IPS-15b (cell line): ENCODE data around the gene PSPH.
A peak's percentile ranks its signal among the peaks of the same experiment; 100 is the strongest.
"Not testable (repeated sequence)": the region's sequence is repeated elsewhere in the genome, so short reads cannot be mapped to it uniquely, and the experiment has no call there.

Source experiments
- H3K27me3 ChIP-seq: one replicate; pipeline ENCODE4 v1.6.1; 2013; ENCODE audit warnings: low read length; ENCODE audit not compliant: control insufficient read depth, insufficient read depth
- H3K36me3 ChIP-seq: one replicate; pipeline ENCODE4 v1.6.1; 2013; ENCODE audit warnings: low read length; ENCODE audit not compliant: control insufficient read depth, insufficient read depth
- H3K4me1 ChIP-seq: one replicate; pipeline ENCODE4 v1.6.1; 2013; ENCODE audit warnings: mild to moderate bottlenecking, low read length; ENCODE audit not compliant: control insufficient read depth, insufficient read depth
- H3K4me3 ChIP-seq: one replicate; pipeline ENCODE4 v1.5.1; 2013; ENCODE audit warnings: low read depth, low read length
- H3K9ac ChIP-seq: one replicate; pipeline ENCODE4 v1.6.1; 2013; ENCODE audit warnings: low read depth, mild to moderate bottlenecking, low read length
- H3K9me3 ChIP-seq: one replicate; pipeline ENCODE4 v1.6.1; 2013; ENCODE audit warnings: mild to moderate bottlenecking, low read length; ENCODE audit not compliant: control insufficient read depth, insufficient read depth

PSPH gene

GRCh38 chr7:56081626-56082340 is 30.5 kb upstream of the PSPH start:
- Histone ChIP-seq H3K9me3 (no peaks in the 10 kb centered on the region), H3K36me3 (peaks cover 16% of the 10 kb centered on the region), H3K9ac (no peak overlapping the region), H3K4me3 (no peak overlapping the region), H3K27me3 (no peaks in the 10 kb centered on the region), H3K4me1 (no peaks in the 10 kb centered on the region)

DNA sequence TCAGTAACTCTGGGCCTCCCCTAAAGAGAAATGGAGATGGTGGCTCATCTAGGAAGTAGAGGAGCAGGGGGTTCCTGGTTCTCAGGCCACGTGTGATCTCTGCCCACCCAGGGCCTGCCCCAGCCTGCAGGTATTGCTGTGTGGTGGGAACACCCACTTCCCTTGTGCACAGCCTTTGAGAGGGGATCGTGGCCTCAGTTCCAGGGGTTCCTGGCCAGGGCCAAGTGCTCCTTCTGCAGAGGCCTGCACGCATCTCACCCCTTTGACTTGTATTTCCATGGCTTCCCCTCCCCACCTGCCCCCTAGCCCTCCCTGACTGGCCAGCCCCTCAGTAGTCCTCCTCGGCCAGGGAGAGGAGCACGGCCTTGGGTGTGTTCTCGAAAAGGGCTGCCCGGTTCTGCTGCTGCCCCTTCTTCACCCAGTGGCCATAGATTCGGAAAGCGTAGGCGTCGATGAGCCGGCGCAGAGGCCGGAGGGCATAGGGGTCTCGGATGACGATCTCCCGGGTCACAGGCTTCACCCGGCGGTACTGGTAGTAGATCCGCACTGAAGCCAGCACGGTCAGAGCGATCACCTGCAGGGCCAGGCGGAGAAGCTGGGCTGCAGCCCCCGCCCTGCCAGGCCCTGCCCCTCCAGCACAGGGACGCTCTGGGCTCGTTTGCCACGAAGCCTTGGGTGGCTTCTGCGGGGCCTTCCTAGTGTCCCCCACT is 29.6 kb upstream of the PSPH start:
- not testable (repeated sequence) for H3K4me1 ChIP-seq, H3K9ac ChIP-seq, H3K27me3 ChIP-seq, H3K4me3 ChIP-seq, H3K9me3 ChIP-seq
- peaks cover 16% of the 10 kb centered on the region for H3K36me3 ChIP-seq

- no peak overlapping the region for H3K4me3 ChIP-seq
- no peaks in the 10 kb centered on the region for H3K9me3 ChIP-seq
- H3K4me1 ChIP-seq = no peaks in the 10 kb centered on the region
- H3K36me3 ChIP-seq = peaks cover 16% of the 10 kb centered on the region
- H3K27me3 ChIP-seq = no peaks in the 10 kb centered on the region
- H3K9ac ChIP-seq = no peak overlapping the region
These were observed 28.4 kb upstream of the PSPH start for GRCh38 chr7:56079450-56080185.

DNA sequence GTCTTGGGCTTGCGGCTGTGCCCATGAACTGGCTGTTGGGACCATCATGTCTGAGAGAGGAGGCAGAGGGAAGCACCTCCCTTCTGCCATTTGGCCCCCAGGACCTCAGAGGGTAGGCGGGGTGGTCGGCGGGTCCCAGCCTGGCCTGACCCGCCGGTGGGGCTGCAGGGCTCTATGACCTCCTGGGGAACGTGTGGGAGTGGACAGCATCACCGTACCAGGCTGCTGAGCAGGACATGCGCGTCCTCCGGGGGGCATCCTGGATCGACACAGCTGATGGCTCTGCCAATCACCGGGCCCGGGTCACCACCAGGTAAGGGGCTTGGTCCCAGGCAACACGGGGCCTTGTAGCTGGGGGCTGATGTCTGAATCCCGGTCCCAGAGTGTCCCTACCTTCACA is 27.0 kb upstream of the PSPH start:
- peaks cover 16% of the 10 kb centered on the region for H3K36me3 ChIP-seq
- no peaks in the 10 kb centered on the region for H3K27me3 ChIP-seq
- no peak overlapping the region for H3K9ac ChIP-seq
- H3K9me3 ChIP-seq = no peaks in the 10 kb centered on the region
- H3K4me3 ChIP-seq = no peak overlapping the region
- H3K4me1 ChIP-seq = no peaks in the 10 kb centered on the region

- Histone ChIP-seq H3K36me3 (peaks cover 21% of the 10 kb centered on the region), H3K4me1 (no peaks in the 10 kb centered on the region), H3K9ac (no peak overlapping the region), H3K9me3 (no peaks in the 10 kb centered on the region), H3K4me3 (no peak overlapping the region), H3K27me3 (no peaks in the 10 kb centered on the region)
These were observed 26.4 kb upstream of the PSPH start for GRCh38 chr7:56077681-56078080.

DNA sequence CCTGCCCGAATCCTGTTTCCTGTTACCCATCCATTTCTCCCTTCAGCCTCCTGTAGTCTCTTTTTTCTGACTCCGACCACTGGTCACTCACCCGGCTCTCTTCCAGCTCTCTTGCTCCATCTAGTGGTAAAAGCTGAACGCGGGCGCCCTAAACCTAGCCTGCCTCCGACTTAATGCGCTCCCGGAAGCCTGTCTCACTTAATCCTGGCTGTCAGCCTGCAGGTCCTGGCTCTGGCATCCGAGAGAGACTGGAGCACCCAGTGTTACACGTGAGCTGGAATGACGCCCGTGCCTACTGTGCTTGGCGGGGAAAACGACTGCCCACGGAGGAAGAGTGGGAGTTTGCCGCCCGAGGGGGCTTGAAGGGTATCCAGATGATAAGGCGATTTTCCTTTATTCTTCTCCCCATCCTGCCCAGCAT is 23.1 kb upstream of the PSPH start:
- no peak overlapping the region for H3K9ac ChIP-seq
- peaks cover 24% of the 10 kb centered on the region for H3K36me3 ChIP-seq
- H3K27me3 ChIP-seq = no peaks in the 10 kb centered on the region
- H3K9me3 ChIP-seq = no peaks in the 10 kb centered on the region
- H3K4me1 ChIP-seq = no peaks in the 10 kb centered on the region
- H3K4me3 ChIP-seq = no peak overlapping the region

- not testable (repeated sequence) for H3K4me1 ChIP-seq, H3K36me3 ChIP-seq, H3K4me3 ChIP-seq, H3K9me3 ChIP-seq, H3K9ac ChIP-seq, H3K27me3 ChIP-seq
These were observed 15.1 kb upstream of the PSPH start for GRCh38 chr7:56066376-56066775.

DNA sequence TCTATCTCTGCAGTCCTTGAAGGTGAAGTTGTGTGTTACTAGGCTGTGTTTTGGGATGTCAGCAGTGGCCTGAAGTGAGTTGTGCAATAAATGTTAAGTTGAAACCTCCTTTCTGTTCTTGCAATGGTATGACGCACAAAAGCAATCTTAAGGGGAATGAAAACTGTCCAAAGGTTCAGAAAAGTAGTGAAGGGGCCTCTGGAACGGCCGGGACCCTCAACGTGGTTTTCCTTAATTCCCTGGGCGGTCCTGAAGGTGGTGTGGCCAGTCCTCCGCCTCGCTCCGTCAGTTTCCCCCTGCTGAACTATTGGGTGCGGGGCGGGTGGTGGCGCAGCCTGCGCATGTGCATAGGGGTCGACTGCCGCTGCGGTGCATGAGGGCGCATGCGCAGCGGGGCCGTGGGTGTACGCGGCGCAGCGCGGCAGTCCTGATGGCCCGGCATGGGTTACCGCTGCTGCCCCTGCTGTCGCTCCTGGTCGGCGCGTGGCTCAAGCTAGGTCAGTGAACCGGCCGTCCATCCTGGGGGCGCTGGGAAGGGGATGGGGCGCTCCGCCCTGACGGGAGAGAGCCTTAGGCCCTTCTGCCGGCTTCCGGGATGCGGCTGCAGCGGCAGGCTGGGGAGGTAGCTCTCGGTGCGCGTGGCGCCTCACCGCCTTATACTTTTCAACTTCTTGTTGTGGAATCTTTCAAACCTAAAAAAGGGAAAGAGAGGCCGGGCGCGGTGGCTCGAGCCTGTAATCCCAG is 12.8 kb upstream of the PSPH start, which contains the start of gene SUMF2:
Gene SUMF2, plus strand, starts transcription at position 405 of the 744 bp plus-strand sequence. Its CDS starts 26 bp downstream, at position 431.
- Histone ChIP-seq H3K27me3 (no peaks in the 10 kb centered on the region), H3K4me3 (peak within 1 kb of the TSS; percentile 81), H3K36me3 (peaks cover 22% of the 10 kb centered on the region), H3K9ac (peak within 1 kb of the TSS; percentile 97), H3K9me3 (no peaks in the 10 kb centered on the region), H3K4me1 (peaks cover 3% of the 10 kb centered on the region)

- no peaks in the 10 kb centered on the region for H3K9me3 ChIP-seq
- H3K4me1 ChIP-seq = peaks cover 3% of the 10 kb centered on the region
- H3K36me3 ChIP-seq = peaks cover 23% of the 10 kb centered on the region
- no peaks in the 10 kb centered on the region for H3K27me3 ChIP-seq
- peak overlapping the region; percentile 32 for H3K9ac ChIP-seq
- H3K4me3 ChIP-seq = peak overlapping the region; percentile 27
These were observed 12.2 kb upstream of the PSPH start for GRCh38 chr7:56063500-56063881.

DNA sequence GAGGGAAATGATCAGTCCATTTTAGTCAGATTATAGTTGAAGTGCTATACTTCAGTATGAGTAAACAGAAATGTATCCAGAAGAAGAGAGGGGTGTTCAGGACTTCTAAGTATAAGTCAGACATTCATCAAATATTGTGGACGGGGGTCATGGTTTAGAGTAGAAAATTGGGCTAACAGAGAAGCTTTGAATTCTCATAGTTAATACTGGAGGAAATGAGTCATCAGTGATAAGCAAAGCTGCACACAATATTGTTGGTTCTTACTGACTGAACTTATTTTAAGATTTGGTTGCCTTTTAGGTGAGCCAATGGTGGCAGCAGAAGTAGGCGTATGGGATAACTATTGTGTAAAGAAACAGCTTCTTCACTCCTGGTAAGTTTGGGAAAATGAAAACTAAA is 11.1 kb upstream of the PSPH start:
- no peaks in the 10 kb centered on the region for H3K9me3 ChIP-seq
- no peak overlapping the region for H3K4me3 ChIP-seq
- no peak overlapping the region for H3K9ac ChIP-seq
- peaks cover 3% of the 10 kb centered on the region for H3K4me1 ChIP-seq
- H3K36me3 ChIP-seq = peaks cover 23% of the 10 kb centered on the region
- no peaks in the 10 kb centered on the region for H3K27me3 ChIP-seq

DNA sequence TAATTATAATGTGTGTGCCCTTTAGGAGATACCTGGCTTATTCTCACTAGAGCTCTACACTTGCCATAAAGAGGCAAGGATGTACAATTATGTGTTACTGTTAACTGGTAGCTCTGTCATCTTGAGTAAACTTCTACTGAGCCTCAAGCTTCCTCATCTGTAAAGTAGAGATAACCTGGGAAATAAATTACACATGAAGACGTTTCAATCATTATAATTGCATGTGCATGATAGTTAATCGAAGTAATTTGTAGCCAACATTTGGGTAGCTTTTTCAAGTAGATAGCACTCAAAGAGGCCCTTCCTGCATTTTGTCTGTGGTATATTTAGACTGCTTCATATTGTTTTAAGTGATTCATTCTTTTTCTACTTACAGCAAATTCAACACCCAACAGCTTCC is 2.7 kb upstream of the PSPH start:
- Histone ChIP-seq H3K9ac (no peak overlapping the region), H3K36me3 (peaks cover 17% of the 10 kb centered on the region), H3K4me1 (no peaks in the 10 kb centered on the region), H3K4me3 (no peak overlapping the region), H3K9me3 (no peaks in the 10 kb centered on the region), H3K27me3 (no peaks in the 10 kb centered on the region)
